GM18499 (cell line): ENCODE measurements around the gene PAXIP1.

Experiments used
- ATAC-seq: cut with Tn5 transposase; IDR thresholded peaks from one replicate; pipeline ENCODE4 v1.9.1; 2021; ENCODE audit warnings: moderate number of reproducible peaks; ENCODE audit not compliant: insufficient read depth, unreplicated experiment

PAXIP1 gene

DNA sequence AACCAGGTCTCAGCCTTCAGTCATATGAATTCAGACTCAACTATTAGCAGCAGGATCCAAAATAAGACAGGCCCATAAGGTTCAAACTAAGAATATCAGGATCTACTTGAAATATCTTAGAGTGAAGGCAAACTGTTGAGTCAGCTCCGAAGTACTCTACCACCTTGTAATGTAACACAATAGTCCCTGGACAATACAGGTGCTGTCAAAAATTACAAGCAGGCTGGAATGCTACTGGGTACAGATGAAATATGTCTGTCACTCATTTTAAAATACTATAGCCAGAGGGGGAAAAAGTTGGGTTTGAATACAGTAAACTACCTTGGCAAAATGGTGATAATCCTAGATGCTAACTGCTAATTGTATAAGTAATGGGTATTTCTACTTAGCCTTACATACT, 6.8 kb downstream of the PAXIP1 start:
- no peak for ATAC-seq

GRCh38 chr7:154994996-154995395, 7.9 kb downstream of the PAXIP1 start:
- ATAC-seq = no peak

GRCh38 chr7:154990964-154991540, 11.9 kb downstream of the PAXIP1 start:
- no peak for ATAC-seq

- ATAC-seq = no peak
Measured at GRCh38 chr7:154987571-154987970, 15.4 kb downstream of the PAXIP1 start.

DNA sequence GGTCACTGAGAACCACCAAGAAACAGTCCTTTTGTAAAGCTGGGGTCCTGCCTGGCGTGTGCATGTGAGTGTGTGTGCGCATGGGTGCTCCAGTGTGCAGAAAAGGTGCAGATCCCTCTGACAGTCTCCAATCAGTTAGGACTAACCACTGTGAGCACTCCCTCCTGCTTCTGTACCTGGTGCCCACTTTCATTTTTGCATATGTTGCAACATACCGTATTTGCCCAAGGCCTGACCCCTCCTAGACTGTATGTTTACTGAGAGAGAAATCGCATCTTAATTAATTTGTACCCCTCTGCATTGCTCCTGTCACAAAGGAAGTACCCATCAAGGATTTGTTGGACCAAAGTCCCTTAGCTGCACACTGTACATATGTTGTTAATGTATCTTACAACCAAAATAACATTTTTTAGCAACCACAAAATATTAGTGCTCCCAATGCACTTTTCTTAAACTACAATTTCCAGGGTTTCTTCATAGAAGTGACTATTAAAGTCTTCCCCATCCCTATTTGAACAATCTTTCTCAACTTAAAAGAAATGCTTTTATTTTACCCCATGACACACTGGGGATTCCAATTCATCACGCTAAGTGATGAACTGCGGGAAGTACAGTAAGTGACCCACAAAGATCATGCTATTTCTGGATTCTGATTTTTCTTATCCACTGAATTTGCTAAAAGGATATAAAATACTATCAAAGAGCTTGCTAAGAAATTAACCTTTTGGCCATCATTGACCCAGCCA, 16.6 kb downstream of the PAXIP1 start:
- no peak for ATAC-seq

DNA sequence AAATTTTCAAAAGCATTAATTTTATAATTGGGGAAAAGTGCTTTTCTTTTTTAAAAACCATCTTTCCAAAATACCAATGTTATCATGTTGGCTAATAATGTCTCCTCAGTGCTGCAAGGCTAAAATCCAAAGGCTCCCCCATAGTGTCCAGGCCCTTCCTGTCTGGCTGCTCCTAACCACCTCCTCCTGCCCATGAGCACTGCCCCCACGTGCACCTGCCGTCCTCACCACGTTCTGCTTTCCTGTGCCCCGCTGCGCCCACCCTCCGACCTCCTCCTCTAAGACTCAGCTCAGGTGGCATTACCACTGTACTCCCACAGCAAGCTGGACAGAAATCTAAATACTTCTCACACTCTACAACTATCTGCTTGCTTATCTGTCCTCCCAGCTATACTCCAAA, 17.7 kb downstream of the PAXIP1 start:
- no peak for ATAC-seq

GRCh38 chr7:154984601-154985188, 18.2 kb downstream of the PAXIP1 start:
- ATAC-seq = no peak

GRCh38 chr7:154978017-154978416, 24.9 kb downstream of the PAXIP1 start:
- ATAC-seq = no peak

DNA sequence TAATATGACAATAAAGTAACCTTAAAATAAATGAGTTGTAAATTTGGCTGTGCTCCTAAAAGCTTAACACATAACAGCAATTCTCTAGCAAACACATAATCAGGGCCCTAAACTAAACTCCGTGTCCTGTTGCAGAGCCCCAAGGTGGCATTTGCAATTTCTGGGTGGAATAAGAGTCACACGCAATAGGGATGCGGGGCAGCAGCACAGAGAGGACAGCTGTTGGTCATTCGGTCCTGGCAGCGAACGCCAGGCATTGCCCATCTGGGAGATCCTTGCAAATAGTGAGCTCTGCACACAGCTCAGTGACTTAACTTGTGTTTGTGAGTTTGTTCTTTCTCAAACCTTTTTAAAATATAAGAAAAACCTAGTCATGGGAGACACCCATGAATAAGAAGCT, 25.7 kb downstream of the PAXIP1 start:
- no peak for ATAC-seq

GRCh38 chr7:154976844-154977243, 26.1 kb downstream of the PAXIP1 start:
- ATAC-seq = no peak

DNA sequence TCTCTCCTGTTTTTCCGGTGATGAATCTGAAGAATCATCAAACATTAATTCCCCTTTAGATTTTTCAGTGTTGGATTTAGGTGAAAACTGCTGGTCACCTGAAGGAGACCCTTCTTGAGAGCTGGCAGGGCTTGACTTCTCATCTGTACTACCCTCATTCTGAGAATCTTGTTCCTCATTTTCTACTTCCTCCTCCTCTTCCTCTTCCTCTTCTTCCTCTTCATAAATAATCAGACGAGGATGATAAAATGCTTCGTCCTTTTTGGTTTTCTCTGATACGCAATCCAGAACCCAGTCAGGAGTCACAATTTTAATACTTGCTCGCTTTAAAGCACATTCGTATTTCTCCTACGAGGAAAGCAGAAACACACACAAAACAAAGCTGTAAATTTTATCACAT, 26.9 kb downstream of the PAXIP1 start:
- ATAC-seq = no peak

GRCh38 chr7:154973381-154973780, 29.5 kb downstream of the PAXIP1 start:
- no peak for ATAC-seq

DNA sequence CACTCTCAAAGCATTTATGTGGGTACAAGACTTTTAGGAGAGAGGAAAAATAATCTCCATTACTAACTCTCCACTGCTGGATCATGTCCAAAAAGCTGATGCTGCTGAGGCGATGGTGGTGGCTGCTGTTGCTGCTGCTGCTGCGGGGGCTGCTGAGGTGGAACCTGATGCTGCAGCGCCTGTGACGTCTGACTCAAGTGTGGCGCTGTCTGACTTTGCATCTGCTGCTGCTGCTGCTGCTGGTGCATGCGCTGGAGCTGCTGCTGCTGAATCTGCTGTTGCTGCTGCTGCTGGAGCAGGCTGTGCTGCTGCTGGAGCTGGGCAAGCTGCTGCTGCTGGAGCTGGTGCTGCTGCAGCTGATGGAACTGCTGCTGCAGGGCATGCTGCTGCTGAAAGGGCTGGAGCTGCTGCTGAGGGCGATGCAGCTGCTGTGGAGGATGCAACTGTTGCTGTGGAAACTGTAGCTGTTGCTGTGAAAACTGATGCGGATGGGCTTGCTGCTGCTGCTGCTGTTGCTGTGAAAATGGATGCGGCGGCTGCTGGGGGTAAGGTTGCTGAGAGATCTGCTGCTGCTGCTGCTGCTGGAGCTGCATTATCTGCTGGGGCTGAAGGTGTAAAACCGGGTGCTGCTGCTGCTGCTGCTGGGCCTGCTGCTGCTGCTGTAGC, 34.5 kb downstream of the PAXIP1 start:
- ATAC-seq = no peak

GRCh38 chr7:154967401-154967955, 35.4 kb downstream of the PAXIP1 start:
- ATAC-seq = no peak

GRCh38 chr7:154965014-154965413, 37.9 kb downstream of the PAXIP1 start:
- no peak for ATAC-seq

GRCh38 chr7:154960063-154960790, 42.7 kb downstream of the PAXIP1 start:
- no peak for ATAC-seq

GRCh38 chr7:154956427-154956826, 46.5 kb downstream of the PAXIP1 start:
- ATAC-seq = no peak

GRCh38 chr7:154953006-154953684, 49.8 kb downstream of the PAXIP1 start:
- ATAC-seq = no peak

DNA sequence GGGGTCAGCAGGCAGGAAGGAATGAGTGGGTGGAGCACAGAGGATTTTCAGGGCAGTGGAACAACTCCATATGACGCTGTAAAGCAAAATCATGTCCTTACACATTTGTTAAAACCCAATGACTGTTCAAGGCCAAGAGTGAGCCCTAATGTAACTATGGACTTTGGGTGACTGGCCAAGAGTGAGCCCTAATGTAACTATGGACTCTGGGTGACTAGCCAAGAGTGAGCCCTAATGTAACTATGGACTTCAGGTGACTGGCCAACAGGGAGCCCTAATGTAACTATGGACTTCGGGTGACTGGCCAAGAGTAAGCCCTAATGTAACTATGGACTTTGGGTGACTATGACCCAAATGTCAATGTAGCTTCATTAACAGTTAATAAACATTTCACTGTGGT, 52.0 kb downstream of the PAXIP1 start:
- ATAC-seq = no peak

- no peak for ATAC-seq
Measured at GRCh38 chr7:154947604-154948003, 55.3 kb downstream of the PAXIP1 start.
